AG09309 (cell line): ENCODE measurements around the gene NEDD9.
A peak's percentile ranks its signal among the peaks of the same experiment; 100 is the strongest.

Source experiments
- DNase-seq: peaks from one replicate; pipeline ENCODE4 v3.0.0-alpha.2; 2010; ENCODE audit warnings: low read depth
- H3K4me3 ChIP-seq: 2 replicates; pipeline ENCODE4 v1.5.1; 2011; ENCODE audit warnings: mild to moderate bottlenecking, low read depth, low read length, moderate library complexity; ENCODE audit not compliant: control insufficient read depth
- TF ChIP-seq, protein P1 (sequence below): IDR thresholded peaks from 2 replicates; pipeline ENCODE4 v1.5.1; 2011; ENCODE audit warnings: mild to moderate bottlenecking, low read depth, low read length, inconsistent platforms; ENCODE audit not compliant: insufficient read depth, control insufficient read depth; ENCODE audit errors: missing control alignments

Gene NEDD9

GRCh38 chr6:11197850-11198249, 34.6 kb downstream of the NEDD9 start:
- TF ChIP-seq, protein P1, sequence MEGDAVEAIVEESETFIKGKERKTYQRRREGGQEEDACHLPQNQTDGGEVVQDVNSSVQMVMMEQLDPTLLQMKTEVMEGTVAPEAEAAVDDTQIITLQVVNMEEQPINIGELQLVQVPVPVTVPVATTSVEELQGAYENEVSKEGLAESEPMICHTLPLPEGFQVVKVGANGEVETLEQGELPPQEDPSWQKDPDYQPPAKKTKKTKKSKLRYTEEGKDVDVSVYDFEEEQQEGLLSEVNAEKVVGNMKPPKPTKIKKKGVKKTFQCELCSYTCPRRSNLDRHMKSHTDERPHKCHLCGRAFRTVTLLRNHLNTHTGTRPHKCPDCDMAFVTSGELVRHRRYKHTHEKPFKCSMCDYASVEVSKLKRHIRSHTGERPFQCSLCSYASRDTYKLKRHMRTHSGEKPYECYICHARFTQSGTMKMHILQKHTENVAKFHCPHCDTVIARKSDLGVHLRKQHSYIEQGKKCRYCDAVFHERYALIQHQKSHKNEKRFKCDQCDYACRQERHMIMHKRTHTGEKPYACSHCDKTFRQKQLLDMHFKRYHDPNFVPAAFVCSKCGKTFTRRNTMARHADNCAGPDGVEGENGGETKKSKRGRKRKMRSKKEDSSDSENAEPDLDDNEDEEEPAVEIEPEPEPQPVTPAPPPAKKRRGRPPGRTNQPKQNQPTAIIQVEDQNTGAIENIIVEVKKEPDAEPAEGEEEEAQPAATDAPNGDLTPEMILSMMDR = no peak
- DNase-seq = no peak
- H3K4me3 ChIP-seq = no peak overlapping the region

- peak; percentile 88 for DNase-seq
- TF ChIP-seq, protein P1 = no peak
- H3K4me3 ChIP-seq = no peak overlapping the region
These were observed 35.3 kb downstream of the NEDD9 start for GRCh38 chr6:11197175-11197536.

GRCh38 chr6:11196511-11197174, 35.8 kb downstream of the NEDD9 start:
- peak overlapping the region; percentile 4 for H3K4me3 ChIP-seq
- TF ChIP-seq, protein P1 = no peak
- DNase-seq = peak; percentile 76

GRCh38 chr6:11194356-11195218, 37.9 kb downstream of the NEDD9 start:
- H3K4me3 ChIP-seq = no peak overlapping the region
- no peak for DNase-seq
- TF ChIP-seq, protein P1 = no peak

- H3K4me3 ChIP-seq = no peak overlapping the region
- TF ChIP-seq, protein P1 = no peak
- no peak for DNase-seq
These were observed 39.0 kb downstream of the NEDD9 start for GRCh38 chr6:11193434-11193833.

DNA sequence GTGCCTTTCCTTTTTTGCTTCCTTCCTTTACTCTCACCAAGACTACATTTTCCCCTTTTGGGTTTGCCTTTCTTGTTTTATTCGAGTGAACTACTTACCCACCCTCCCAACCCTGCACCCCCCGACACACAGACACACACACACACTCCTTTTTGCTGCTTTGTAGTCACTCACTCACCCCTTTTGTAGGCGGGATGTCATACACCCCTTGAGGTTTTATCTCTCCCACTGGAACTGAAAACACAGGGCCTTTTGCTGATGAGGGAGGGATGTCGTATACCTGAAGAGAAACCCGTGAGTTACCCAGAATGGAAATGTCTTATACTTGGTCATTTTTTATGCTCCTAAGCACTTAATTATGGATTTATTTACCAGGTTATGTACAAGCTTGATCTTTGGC, 40.3 kb downstream of the NEDD9 start:
- no peak overlapping the region for H3K4me3 ChIP-seq
- TF ChIP-seq, protein P1 = no peak
- DNase-seq = no peak
